Measurements from ENCODE around the gene ATP6V1B1.

ATP6V1B1 gene

GRCh38 chr2:70986499-70987189, 50.9 kb downstream of the ATP6V1B1 start:
- TF ChIP-seq EZH2 (IDR thresholded peaks at IDR 0.05; ENCODE audit: borderline replicate concordance, low read length): no peak
- TF ChIP-seq, protein P1, sequence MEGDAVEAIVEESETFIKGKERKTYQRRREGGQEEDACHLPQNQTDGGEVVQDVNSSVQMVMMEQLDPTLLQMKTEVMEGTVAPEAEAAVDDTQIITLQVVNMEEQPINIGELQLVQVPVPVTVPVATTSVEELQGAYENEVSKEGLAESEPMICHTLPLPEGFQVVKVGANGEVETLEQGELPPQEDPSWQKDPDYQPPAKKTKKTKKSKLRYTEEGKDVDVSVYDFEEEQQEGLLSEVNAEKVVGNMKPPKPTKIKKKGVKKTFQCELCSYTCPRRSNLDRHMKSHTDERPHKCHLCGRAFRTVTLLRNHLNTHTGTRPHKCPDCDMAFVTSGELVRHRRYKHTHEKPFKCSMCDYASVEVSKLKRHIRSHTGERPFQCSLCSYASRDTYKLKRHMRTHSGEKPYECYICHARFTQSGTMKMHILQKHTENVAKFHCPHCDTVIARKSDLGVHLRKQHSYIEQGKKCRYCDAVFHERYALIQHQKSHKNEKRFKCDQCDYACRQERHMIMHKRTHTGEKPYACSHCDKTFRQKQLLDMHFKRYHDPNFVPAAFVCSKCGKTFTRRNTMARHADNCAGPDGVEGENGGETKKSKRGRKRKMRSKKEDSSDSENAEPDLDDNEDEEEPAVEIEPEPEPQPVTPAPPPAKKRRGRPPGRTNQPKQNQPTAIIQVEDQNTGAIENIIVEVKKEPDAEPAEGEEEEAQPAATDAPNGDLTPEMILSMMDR (IDR thresholded peaks at IDR 0.05; ENCODE audit: low read length): no peak
- Histone ChIP-seq H3K36me3 (ENCODE audit: insufficient read depth, low read length) (peaks cover 63% of the 10 kb centered on the region), H3K27me3 (ENCODE audit: insufficient read depth, low read length) (no peaks in the 10 kb centered on the region), H3F3A (ENCODE audit: insufficient read depth, low read length) (no peaks in the 10 kb centered on the region), H3K4me3 (ENCODE audit: low read depth, low read length, poor library complexity, severe bottlenecking) (no peak overlapping the region), H3K4me1 (ENCODE audit: insufficient read depth, low read length, severe bottlenecking) (peaks cover 6% of the 10 kb centered on the region), H4K20me1 (ENCODE audit: insufficient read depth, low read length) (no peaks in the 10 kb centered on the region), H3K9ac (ENCODE audit: low read length) (no peak overlapping the region), H2AFZ (ENCODE audit: low read length) (no peak overlapping the region), H3K9me3 (ENCODE audit: low read length) (no peaks in the 10 kb centered on the region), H3K27ac (ENCODE audit: low read depth, low read length, poor library complexity, severe bottlenecking) (no peak overlapping the region), H3K79me2 (ENCODE audit: insufficient read depth, low read length) (no peaks in the 10 kb centered on the region), H3K9me2 (ENCODE audit: low read depth, low read length) (no peaks in the 10 kb centered on the region), H3K4me2 (ENCODE audit: low read length) (no peak overlapping the region)

DNA sequence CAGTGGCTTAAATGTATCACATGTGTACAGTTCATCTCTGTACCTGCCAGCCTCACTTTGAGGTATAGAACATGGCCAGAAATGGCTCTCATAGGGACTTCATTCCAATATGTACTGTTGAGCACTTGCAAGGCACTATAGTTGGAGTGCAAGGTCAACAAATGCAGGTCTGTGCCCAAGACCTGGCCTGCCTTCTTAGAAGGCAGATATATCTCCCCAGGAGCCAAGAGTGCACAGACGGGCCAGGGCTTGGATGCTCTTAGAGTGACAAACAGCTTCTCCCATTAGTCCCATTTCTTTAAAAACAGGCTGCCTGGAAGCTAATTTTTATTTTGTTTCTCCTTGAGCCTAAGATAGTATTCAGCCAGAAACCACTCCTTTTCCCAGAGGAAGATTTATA, 51.7 kb downstream of the ATP6V1B1 start:
- no peaks in the 10 kb centered on the region for H3K9me3 ChIP-seq (ENCODE audit: low read length)
- no peaks in the 10 kb centered on the region for H3F3A ChIP-seq (ENCODE audit: insufficient read depth, low read length)
- no peak for TF ChIP-seq EZH2 (IDR thresholded peaks at IDR 0.05; ENCODE audit: borderline replicate concordance, low read length)
- TF ChIP-seq, protein P1 (IDR thresholded peaks at IDR 0.05; ENCODE audit: low read length): no peak
- H4K20me1 ChIP-seq (ENCODE audit: insufficient read depth, low read length): no peaks in the 10 kb centered on the region
- no peaks in the 10 kb centered on the region for H3K9me2 ChIP-seq (ENCODE audit: low read depth, low read length)
- H3K9ac ChIP-seq (ENCODE audit: low read length): no peak overlapping the region
- H3K27me3 ChIP-seq (ENCODE audit: insufficient read depth, low read length): no peaks in the 10 kb centered on the region
- H3K4me2 ChIP-seq (ENCODE audit: low read length): no peak overlapping the region
- peaks cover 67% of the 10 kb centered on the region for H3K36me3 ChIP-seq (ENCODE audit: insufficient read depth, low read length)
- H3K4me1 ChIP-seq (ENCODE audit: insufficient read depth, low read length, severe bottlenecking): peaks cover 6% of the 10 kb centered on the region
- no peaks in the 10 kb centered on the region for H3K79me2 ChIP-seq (ENCODE audit: insufficient read depth, low read length)
- H3K4me3 ChIP-seq (ENCODE audit: low read depth, low read length, poor library complexity, severe bottlenecking): no peak overlapping the region
- no peak overlapping the region for H3K27ac ChIP-seq (ENCODE audit: low read depth, low read length, poor library complexity, severe bottlenecking)
- H2AFZ ChIP-seq (ENCODE audit: low read length): no peak overlapping the region

DNA sequence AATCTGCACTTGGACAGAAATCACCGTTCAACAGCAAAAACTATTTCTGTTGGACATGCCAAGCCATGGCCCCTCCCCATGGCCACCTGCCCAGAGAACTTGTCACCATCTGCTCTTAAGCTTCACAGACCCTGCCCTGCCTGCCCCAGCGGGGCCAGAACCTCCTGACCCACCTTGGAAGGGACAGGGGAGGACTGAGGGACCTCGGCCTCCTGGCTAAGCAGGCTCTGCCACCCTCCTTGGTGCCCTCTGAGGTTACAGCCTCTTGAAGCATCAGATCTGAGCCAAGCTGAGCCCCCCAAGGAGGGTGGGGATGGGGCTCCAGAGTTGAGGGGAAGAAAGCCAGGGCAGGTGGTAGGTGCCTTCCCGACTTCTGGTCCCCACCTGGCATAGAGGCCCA, 52.5 kb downstream of the ATP6V1B1 start:
- peaks cover 12% of the 10 kb centered on the region for H3K4me1 ChIP-seq (ENCODE audit: insufficient read depth, low read length, severe bottlenecking)
- no peaks in the 10 kb centered on the region for H3K9me3 ChIP-seq (ENCODE audit: low read length)
- H3F3A ChIP-seq (ENCODE audit: insufficient read depth, low read length): no peaks in the 10 kb centered on the region
- TF ChIP-seq, protein P1 (IDR thresholded peaks at IDR 0.05; ENCODE audit: low read length): no peak
- TF ChIP-seq EZH2 (IDR thresholded peaks at IDR 0.05; ENCODE audit: borderline replicate concordance, low read length): no peak
- H3K4me2 ChIP-seq (ENCODE audit: low read length): no peak overlapping the region
- H3K4me3 ChIP-seq (ENCODE audit: low read depth, low read length, poor library complexity, severe bottlenecking): no peak overlapping the region
- H4K20me1 ChIP-seq (ENCODE audit: insufficient read depth, low read length): no peaks in the 10 kb centered on the region
- no peak overlapping the region for H3K9ac ChIP-seq (ENCODE audit: low read length)
- no peaks in the 10 kb centered on the region for H3K27me3 ChIP-seq (ENCODE audit: insufficient read depth, low read length)
- no peak overlapping the region for H3K27ac ChIP-seq (ENCODE audit: low read depth, low read length, poor library complexity, severe bottlenecking)
- peaks cover 67% of the 10 kb centered on the region for H3K36me3 ChIP-seq (ENCODE audit: insufficient read depth, low read length)
- H3K79me2 ChIP-seq (ENCODE audit: insufficient read depth, low read length): no peaks in the 10 kb centered on the region
- no peaks in the 10 kb centered on the region for H3K9me2 ChIP-seq (ENCODE audit: low read depth, low read length)
- no peak overlapping the region for H2AFZ ChIP-seq (ENCODE audit: low read length)

Data from OCI-LY1 (cell line).